Mesodermal cell (in vitro differentiated cells): ENCODE results near the gene TMEM167A. TPM values are rescaled to one million over a fixed set of nuclear protein-coding genes. Genes with fewer than 3 reads are reported as not detected.

ENCODE experiments used
- H3K27ac ChIP-seq: 2 replicates; pipeline ENCODE4 v1.7.0; 2013; ENCODE audit warnings: mild to moderate bottlenecking, low read depth, low read length, moderate library complexity; ENCODE audit not compliant: severe bottlenecking
- H3K36me3 ChIP-seq: 2 replicates; pipeline ENCODE4 v1.7.1; 2013; ENCODE audit warnings: mild to moderate bottlenecking, low read length, moderate library complexity; ENCODE audit not compliant: control insufficient read depth, insufficient read depth
- H3K4me1 ChIP-seq: one replicate; pipeline ENCODE4 v1.7.1; 2013; ENCODE audit warnings: mild to moderate bottlenecking, low read length; ENCODE audit not compliant: insufficient read depth, control insufficient read depth, poor library complexity, severe bottlenecking
- H3K4me3 ChIP-seq: 2 replicates; pipeline ENCODE4 v1.7.0; 2013; ENCODE audit warnings: low read length, control low read depth, mild to moderate bottlenecking; ENCODE audit not compliant: insufficient read depth, poor library complexity, severe bottlenecking; ENCODE audit errors: extremely low read depth
- H3K9me3 ChIP-seq: 2 replicates; pipeline ENCODE4 v1.7.1; 2013; ENCODE audit warnings: mild to moderate bottlenecking, low read length, moderate library complexity; ENCODE audit not compliant: control insufficient read depth
- WGBS, 2 experiments: methylation state at CpG; one replicate each; pipeline ENCODE4 v1.1.5; 2013; ENCODE audit warnings: missing lambda C conversion rate in 2 of 2; ENCODE audit not compliant: insufficient coverage in 2 of 2; 5-methylcytosine and 5-hydroxymethylcytosine counted together
- polyA plus RNA-seq, 2 experiments: library from polyadenylated mRNA; stranded (reverse); fragments of 50-300 nt; gene quantifications; one replicate each; pipeline ENCODE4 v1.2.3, GENCODE V29; 2013

The TMEM167A gene
- polyA plus RNA-seq (2013, experiment 1 of 2) = 82.2 TPM
- 98.8 TPM for polyA plus RNA-seq (2013, experiment 2 of 2)

- Histone ChIP-seq H3K4me3 (peak within 1 kb of the TSS; percentile 79), H3K4me1 (peaks cover 3% of the 10 kb centered on the region), H3K36me3 (peaks cover 25% of the 10 kb centered on the region), H3K27ac (peak within 1 kb of the TSS; percentile 85), H3K9me3 (no peaks in the 10 kb centered on the region)
- WGBS, 2 experiments = 0 to 1% methylated on average over 24 to 37 of the region's 44 CpGs
Measured at GRCh38 chr5:83076742-83077661, at the start of gene TMEM167A, which contains the start of gene XRCC4. Gene TMEM167A, minus strand, starts transcription at chr5:83077394. Its CDS starts 71 bp downstream, at chr5:83077323. Gene XRCC4, plus strand, starts transcription at chr5:83077547. Its CDS starts 27,373 bp downstream, at chr5:83104920.

- no peaks in the 10 kb centered on the region for H3K4me1 ChIP-seq
- peaks cover 5% of the 10 kb centered on the region for H3K9me3 ChIP-seq
- H3K27ac ChIP-seq = no peak overlapping the region
- no peaks in the 10 kb centered on the region for H3K36me3 ChIP-seq
- no peak overlapping the region for H3K4me3 ChIP-seq
- WGBS, 2 experiments = 42% methylated on average over 2 of the region's 2 CpGs; no CpG with 5 or more reads in 1 of the 2 experiments
Measured at GRCh38 chr5:83126501-83126900, 49.3 kb upstream of the TMEM167A start.

GRCh38 chr5:83125560-83125959 lies 48.4 kb upstream of the TMEM167A start:
- Histone ChIP-seq H3K27ac (no peak overlapping the region), H3K36me3 (no peaks in the 10 kb centered on the region), H3K4me1 (no peaks in the 10 kb centered on the region), H3K4me3 (no peak overlapping the region), H3K9me3 (peaks cover 5% of the 10 kb centered on the region)
- WGBS, 2 experiments = 100% methylated on average over 1 to 3 of the region's 7 CpGs

- Histone ChIP-seq H3K36me3 (no peaks in the 10 kb centered on the region), H3K4me1 (no peaks in the 10 kb centered on the region), H3K4me3 (no peak overlapping the region), H3K27ac (no peak overlapping the region), H3K9me3 (peaks cover 5% of the 10 kb centered on the region)
- WGBS, 2 experiments = 100% methylated on average over 1 of the region's 1 CpG; no CpG with 5 or more reads in 1 of the 2 experiments
Measured at GRCh38 chr5:83124593-83124992, 47.4 kb upstream of the TMEM167A start.

- WGBS, 2 experiments = no CpG with 5 or more reads among the region's 1 CpG
Measured at GRCh38 chr5:83118976-83119375, 41.8 kb upstream of the TMEM167A start.

GRCh38 chr5:83118471-83118870 lies 41.3 kb upstream of the TMEM167A start:
- 100% methylated on average over 1 of the region's 1 CpG; no CpG with 5 or more reads in 1 of the 2 experiments for WGBS, 2 experiments

More at GRCh38 chr5:83118976-83119375, 41.8 kb upstream of the TMEM167A start:
- Histone ChIP-seq H3K27ac (no peak overlapping the region), H3K9me3 (no peaks in the 10 kb centered on the region), H3K4me1 (no peaks in the 10 kb centered on the region), H3K36me3 (peaks cover 4% of the 10 kb centered on the region), H3K4me3 (no peak overlapping the region)

GRCh38 chr5:83115816-83116215 lies 38.6 kb upstream of the TMEM167A start:
- Histone ChIP-seq H3K27ac (no peak overlapping the region), H3K9me3 (peaks cover 4% of the 10 kb centered on the region), H3K4me1 (no peaks in the 10 kb centered on the region), H3K36me3 (peaks cover 9% of the 10 kb centered on the region), H3K4me3 (no peak overlapping the region)
- 86 to 100% methylated on average over 1 of the region's 1 CpG for WGBS, 2 experiments

More at GRCh38 chr5:83118471-83118870, 41.3 kb upstream of the TMEM167A start:
- Histone ChIP-seq H3K36me3 (peaks cover 6% of the 10 kb centered on the region), H3K4me1 (no peaks in the 10 kb centered on the region), H3K27ac (no peak overlapping the region), H3K9me3 (peaks cover under 1% of the 10 kb centered on the region), H3K4me3 (no peak overlapping the region)

GRCh38 chr5:83109380-83109779 lies 32.2 kb upstream of the TMEM167A start:
- Histone ChIP-seq H3K36me3 (peaks cover 5% of the 10 kb centered on the region), H3K4me3 (no peak overlapping the region), H3K27ac (no peak overlapping the region), H3K4me1 (no peaks in the 10 kb centered on the region), H3K9me3 (peaks cover 4% of the 10 kb centered on the region)
- no CpG with 5 or more reads among the region's 1 CpG for WGBS, 2 experiments

- no peaks in the 10 kb centered on the region for H3K4me1 ChIP-seq
- H3K27ac ChIP-seq = no peak overlapping the region
- WGBS, 2 experiments = no CpG with 5 or more reads among the region's 3 CpGs
Measured at GRCh38 chr5:83107692-83108420, 30.7 kb upstream of the TMEM167A start.

GRCh38 chr5:83104021-83104420 lies 26.8 kb upstream of the TMEM167A start:
- H3K36me3 ChIP-seq = no peaks in the 10 kb centered on the region
- H3K27ac ChIP-seq = no peak overlapping the region
- no peak overlapping the region for H3K4me3 ChIP-seq

More at GRCh38 chr5:83107692-83108420, 30.7 kb upstream of the TMEM167A start:
- no peak overlapping the region for H3K4me3 ChIP-seq
- no peaks in the 10 kb centered on the region for H3K36me3 ChIP-seq
- no peaks in the 10 kb centered on the region for H3K9me3 ChIP-seq

More at GRCh38 chr5:83104021-83104420, 26.8 kb upstream of the TMEM167A start:
- H3K9me3 ChIP-seq = no peaks in the 10 kb centered on the region
- no peaks in the 10 kb centered on the region for H3K4me1 ChIP-seq
